ENCODE data around the gene CHPF2.
A peak's percentile ranks its signal among the peaks of the same experiment; 100 is the strongest.

CHPF2 gene

GRCh38 chr7:151251689-151252560 is 19.6 kb downstream of the CHPF2 start:
- Histone ChIP-seq H2AFZ (ENCODE audit: low read depth, low read length) (peak overlapping the region; percentile 54), H3K4me3 (ENCODE audit: low read depth in 1 of 2, low read length in 2 of 2) (peak overlapping the region in 1 of 2 experiments; percentile 48; a peak in 2 of 4 replicates), H3K27me3 (ENCODE audit: insufficient read depth, low read length, poor library complexity) (peaks cover 92% of the 10 kb centered on the region), H3K36me3 (ENCODE audit: insufficient read depth, low read length) (no peaks in the 10 kb centered on the region), H3K4me2 (ENCODE audit: insufficient read depth, low read length) (peak overlapping the region; percentile 57), H4K20me1 (ENCODE audit: insufficient read depth, low read length) (peaks cover 28% of the 10 kb centered on the region), H3K9me3 (ENCODE audit: insufficient read depth, low read length, severe bottlenecking) (no peaks in the 10 kb centered on the region), H3K79me2 (ENCODE audit: insufficient read depth, low read length) (no peaks in the 10 kb centered on the region), H3K4me1 (ENCODE audit: insufficient read depth, low read length) (peaks cover 33% of the 10 kb centered on the region), H3K27ac (ENCODE audit: low read length) (no peak overlapping the region), H3K9ac (ENCODE audit: low read depth, low read length) (peak overlapping the region; percentile 28; the same call in 1 of the 2 replicates)
- TF ChIP-seq EZH2 (IDR thresholded peaks at IDR 0.05; ENCODE audit: borderline replicate concordance, low read depth, low read length, severe bottlenecking): peak; percentile 74
- no peak for TF ChIP-seq CTCF (IDR thresholded peaks at IDR 0.05; ENCODE audit: borderline replicate concordance, extremely low read depth, low read length, poor library complexity, severe bottlenecking)
- DNase-seq (peak; percentile 70), ATAC-seq (ENCODE audit: insufficient read depth, low read depth) (peak; percentile 72)

DNA sequence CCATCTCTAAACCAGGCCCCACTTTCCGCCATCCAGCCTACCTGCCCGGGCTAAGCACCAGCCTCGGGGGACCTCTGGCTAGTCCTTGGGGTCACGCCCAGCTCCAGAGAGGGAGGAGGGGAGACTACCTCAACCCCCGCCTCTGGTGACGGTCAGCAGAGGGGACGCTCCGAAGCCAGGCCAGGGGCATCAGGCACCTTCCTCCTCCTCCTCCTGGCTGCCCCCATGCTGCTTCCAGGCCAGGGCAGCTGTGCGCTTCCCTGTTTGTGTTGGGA is 20.2 kb downstream of the CHPF2 start:
- no peak for DNase-seq
- no peak for ATAC-seq (ENCODE audit: insufficient read depth, low read depth)
- Histone ChIP-seq H3K9me3 (ENCODE audit: insufficient read depth, low read length, severe bottlenecking) (no peaks in the 10 kb centered on the region), H3K4me2 (ENCODE audit: insufficient read depth, low read length) (0 out of 2 replicates have a peak overlapping the region, but pooled peaks have one; percentile 57), H3K27me3 (ENCODE audit: insufficient read depth, low read length, poor library complexity) (peaks cover 90% of the 10 kb centered on the region), H3K9ac (ENCODE audit: low read depth, low read length) (no peak overlapping the region), H3K27ac (ENCODE audit: low read length) (no peak overlapping the region), H3K4me1 (ENCODE audit: insufficient read depth, low read length) (peaks cover 31% of the 10 kb centered on the region), H3K36me3 (ENCODE audit: insufficient read depth, low read length) (no peaks in the 10 kb centered on the region), H4K20me1 (ENCODE audit: insufficient read depth, low read length) (peaks cover 23% of the 10 kb centered on the region), H3K4me3 (ENCODE audit: low read depth in 1 of 2, low read length in 2 of 2) (no peak overlapping the region), H3K79me2 (ENCODE audit: insufficient read depth, low read length) (no peaks in the 10 kb centered on the region), H2AFZ (ENCODE audit: low read depth, low read length) (no peak overlapping the region)
- no peak for TF ChIP-seq EZH2 (IDR thresholded peaks at IDR 0.05; ENCODE audit: borderline replicate concordance, low read depth, low read length, severe bottlenecking)
- no peak for TF ChIP-seq CTCF (IDR thresholded peaks at IDR 0.05; ENCODE audit: borderline replicate concordance, extremely low read depth, low read length, poor library complexity, severe bottlenecking)

- no peak overlapping the region for H2AFZ ChIP-seq (ENCODE audit: low read depth, low read length)
- H3K9me3 ChIP-seq (ENCODE audit: insufficient read depth, low read length, severe bottlenecking): no peaks in the 10 kb centered on the region
- no peak overlapping the region for H3K9ac ChIP-seq (ENCODE audit: low read depth, low read length)
- ATAC-seq (ENCODE audit: insufficient read depth, low read depth) (no peak), DNase-seq (no peak)
- no peaks in the 10 kb centered on the region for H3K36me3 ChIP-seq (ENCODE audit: insufficient read depth, low read length)
- H3K4me2 ChIP-seq (ENCODE audit: insufficient read depth, low read length): no peak overlapping the region
- no peaks in the 10 kb centered on the region for H3K79me2 ChIP-seq (ENCODE audit: insufficient read depth, low read length)
- peaks cover 25% of the 10 kb centered on the region for H3K4me1 ChIP-seq (ENCODE audit: insufficient read depth, low read length)
- no peak overlapping the region for H3K27ac ChIP-seq (ENCODE audit: low read length)
- peaks cover 89% of the 10 kb centered on the region for H3K27me3 ChIP-seq (ENCODE audit: insufficient read depth, low read length, poor library complexity)
- TF ChIP-seq EZH2 (IDR thresholded peaks at IDR 0.05; ENCODE audit: borderline replicate concordance, low read depth, low read length, severe bottlenecking): no peak
- no peak for TF ChIP-seq CTCF (IDR thresholded peaks at IDR 0.05; ENCODE audit: borderline replicate concordance, extremely low read depth, low read length, poor library complexity, severe bottlenecking)
- peaks cover 19% of the 10 kb centered on the region for H4K20me1 ChIP-seq (ENCODE audit: insufficient read depth, low read length)
- no peak overlapping the region for H3K4me3 ChIP-seq (ENCODE audit: low read depth in 1 of 2, low read length in 2 of 2)
Observed at GRCh38 chr7:151252961-151253711, 20.9 kb downstream of the CHPF2 start.

All from DND-41 (cell line).